A549 (cell line): ENCODE results near the gene ARHGEF7. TPM values are rescaled to one million over a fixed set of nuclear protein-coding genes. Genes with fewer than 3 reads are reported as not detected.

Experiments
- ATAC-seq, 2 experiments: fragments of 200-7000 bp in 1 of 2; fragments of >200 bp in 1 of 2; cut with Nextera tagmentation in 1 of 2; cut with Tn5 transposase in 1 of 2; 3 replicates each; pipeline versions ENCODE4 v1.8.0 to v1.9.1; 2018 to 2020; ENCODE audit warnings: mild to moderate bottlenecking in 1 of 2, moderate library complexity in 1 of 2
- CTCF ChIA-PET: fragments of 300-600 bp; sonication (Branson Sonifier 250); formaldehyde crosslinking; extraction: SDS; loops from one replicate; lab custom pipeline; 2021; ENCODE audit warnings: antibody characterized with exemption, inconsistent platforms; lab: Yijun Ruan, JAX
- POLR2A ChIA-PET: fragments of 350-600 bp; formaldehyde crosslinking; extraction: SDS; loops from one replicate; lab custom pipeline; 2021; ENCODE audit warnings: antibody characterized with exemption, inconsistent platforms; lab: Yijun Ruan, JAX
- DNase-seq, 2 experiments: peaks; one replicate each; pipeline versions ENCODE4 v3.0.0 to v3.0.0-alpha.2; 2011 to 2016; ENCODE audit warnings: low read depth in 1 of 2, low spot score in 1 of 2
- FAIRE-seq: peaks from 2 replicates; lab custom pipeline; 2011; peaks lifted over from hg19 to GRCh38; lab: Jason Lieb, UNC
- H3K27ac ChIP-seq, 2 experiments: fragments of >200 bp; sonication (Bioruptor Twin); formaldehyde crosslinking; 3 replicates each; pipeline ENCODE4 v1.5.1; 2016 to 2017
- H3K4me1 ChIP-seq: fragments of >200 bp; sonication (Bioruptor Twin); formaldehyde crosslinking; 3 replicates; pipeline ENCODE4 v1.6.1; 2016
- H3K4me2 ChIP-seq: fragments of >200 bp; sonication (Bioruptor Twin); formaldehyde crosslinking; 3 replicates; pipeline ENCODE4 v1.6.1; 2016
- H3K4me3 ChIP-seq: fragments of >200 bp; sonication (Bioruptor Twin); formaldehyde crosslinking; 3 replicates; pipeline ENCODE4 v1.5.1; 2016
- H3K9me3 ChIP-seq: fragments of >200 bp; sonication (Bioruptor Twin); formaldehyde crosslinking; 3 replicates; pipeline ENCODE4 v1.6.1; 2016
- ATOH8 ChIP-seq: fragments of 250-450 bp; sonication (Bioruptor Pico); IDR thresholded peaks from 2 replicates; pipeline ENCODE4 v1.5.0; 2020; ENCODE audit warnings: low read depth, mild to moderate bottlenecking, moderate library complexity
- EHMT2 ChIP-seq: fragments of 200-600 bp; sonication (generic); IDR thresholded peaks from 2 replicates; pipeline ENCODE4 v1.6.1; 2016; ENCODE audit warnings: antibody characterized with exemption, low read depth, mild to moderate bottlenecking, moderate library complexity
- ELK1 ChIP-seq: fragments of 150-350 bp; IDR thresholded peaks from 2 replicates; pipeline ENCODE4 v1.6.1; 2014; ENCODE audit warnings: low read depth, mild to moderate bottlenecking, low read length
- FOXS1 ChIP-seq: fragments of 250-450 bp; sonication (Bioruptor Pico); IDR thresholded peaks from 2 replicates; pipeline ENCODE4 v1.5.0; 2020; ENCODE audit warnings: mild to moderate bottlenecking, moderate library complexity
- HDAC2 ChIP-seq: fragments of 200-600 bp; sonication (generic); IDR thresholded peaks from 2 replicates; pipeline ENCODE4 v1.6.1; 2016
- HOXA7 ChIP-seq: fragments of 250-450 bp; sonication (Bioruptor Pico); IDR thresholded peaks from 2 replicates; pipeline ENCODE4 v1.5.0; 2020; ENCODE audit warnings: mild to moderate bottlenecking, moderate library complexity
- HOXB13 ChIP-seq: fragments of 250-450 bp; sonication (Bioruptor Pico); IDR thresholded peaks from 2 replicates; pipeline ENCODE4 v1.5.0; 2020; ENCODE audit warnings: low read depth, mild to moderate bottlenecking, moderate library complexity
- KDM5A ChIP-seq: fragments of 200-600 bp; sonication (generic); IDR thresholded peaks from 2 replicates; pipeline ENCODE4 v1.6.1; 2016; ENCODE audit warnings: antibody characterized with exemption, mild to moderate bottlenecking
- MAZ ChIP-seq: fragments of 150-350 bp; IDR thresholded peaks from 2 replicates; pipeline ENCODE4 v1.6.1; 2014; ENCODE audit warnings: antibody characterized with exemption, low read depth, low read length, borderline replicate concordance
- MYC ChIP-seq: IDR thresholded peaks from 2 replicates; pipeline ENCODE4 v1.6.1; 2012; ENCODE audit warnings: mild to moderate bottlenecking, inconsistent platforms, low read length, improper control_type of control experiment, borderline replicate concordance
- NPAS2 ChIP-seq: fragments of 250-450 bp; sonication (Bioruptor Pico); IDR thresholded peaks from 2 replicates; pipeline ENCODE4 v1.8.0; 2022; ENCODE audit warnings: mild to moderate bottlenecking, moderate library complexity, borderline replicate concordance
- PBX3 ChIP-seq: IDR thresholded peaks from 2 replicates; pipeline ENCODE4 v1.6.1; 2012
- POLR2AphosphoS2 ChIP-seq: conservative IDR thresholded peaks from 2 replicates; pipeline ENCODE4 v1.6.1; 2012; ENCODE audit warnings: low read length, improper control_type of control experiment, inconsistent platforms
- RCOR1 ChIP-seq: fragments of 150-350 bp; IDR thresholded peaks from 2 replicates; pipeline ENCODE4 v1.6.1; 2014; ENCODE audit warnings: antibody characterized with exemption, low read length, low read depth
- RFX5 ChIP-seq: fragments of 450-650 bp; IDR thresholded peaks from 2 replicates; pipeline ENCODE4 v1.7.1; 2014; ENCODE audit warnings: antibody characterized with exemption, mild to moderate bottlenecking, moderate library complexity
- TP53 ChIP-seq: fragments of 250-450 bp; sonication (Bioruptor Pico); IDR thresholded peaks from 2 replicates; pipeline ENCODE4 v1.5.0; 2021; ENCODE audit warnings: mild to moderate bottlenecking, moderate library complexity
- USF2 ChIP-seq: fragments of 450-650 bp; IDR thresholded peaks from 2 replicates; pipeline ENCODE4 v1.6.1; 2014; ENCODE audit warnings: antibody characterized with exemption
- ZNF302 ChIP-seq: fragments of 250-450 bp; sonication (Bioruptor Pico); IDR thresholded peaks from 2 replicates; pipeline ENCODE4 v1.9.0; 2021; ENCODE audit warnings: inconsistent platforms, mild to moderate bottlenecking, moderate library complexity
- WGBS: methylation state at CpG from one replicate; pipeline ENCODE4 v1.1.6; 2017; ENCODE audit errors: missing lambda C conversion rate; 5-methylcytosine and 5-hydroxymethylcytosine counted together
- polyA plus RNA-seq, 4 experiments: library from polyadenylated mRNA; depleted of rRNA in 3 of 4; stranded (reverse); fragments of >200 nt; fragmentation: RNase III in 1 of 4; extraction: RNeasy Plus Mini Kit Qiagen cat#74134 plus additional on column Dnase treatment in 1 of 4; gene quantifications; 2 replicates in 3 of 4; 3 replicates in 1 of 4; pipeline ENCODE4 v1.2.3, GENCODE V29; 2011 to 2017

Gene ARHGEF7
- polyA plus RNA-seq, 2 of the 4 experiments (the other 2 are of a cell fraction), result 21.1 to 23.1 TPM

GRCh38 chr13:111121506-111121905 is 6.4 kb downstream of the ARHGEF7 start (continued):
- TF ChIP-seq ELK1, result no peak
- no peak for TF ChIP-seq ATOH8 (CRISPR knock-in tag)
- no peak for TF ChIP-seq POLR2AphosphoS2
- no peak for TF ChIP-seq FOXS1 (CRISPR knock-in tag)
- TF ChIP-seq EHMT2, result no peak

GRCh38 chr13:111122056-111122455 is 6.9 kb downstream of the ARHGEF7 start:
- DNase-seq (no peak), FAIRE-seq (no peak), ATAC-seq (no peak)
- H3K27ac ChIP-seq, result no peak overlapping the region
- no peaks in the 10 kb centered on the region for H3K4me1 ChIP-seq
- ChIA-PET CTCF (no interaction called here), POLR2A (no interaction called here)
- TF ChIP-seq TP53 (CRISPR knock-in tag), result no peak
- TF ChIP-seq HOXB13 (CRISPR knock-in tag), result no peak
- no peak for TF ChIP-seq RFX5
- no peak for TF ChIP-seq ZNF302 (CRISPR knock-in tag)
- TF ChIP-seq PBX3, result no peak
- H3K4me3 ChIP-seq, result no peak overlapping the region
- H3K4me2 ChIP-seq, result no peak overlapping the region
- no peaks in the 10 kb centered on the region for H3K9me3 ChIP-seq
- 46% methylated on average over 9 of the region's 12 CpGs for WGBS

- no peaks in the 10 kb centered on the region for H3K4me1 ChIP-seq
- DNase-seq (no peak), ATAC-seq (no peak), FAIRE-seq (no peak)
- no peak overlapping the region for H3K27ac ChIP-seq
- H3K9me3 ChIP-seq, result no peaks in the 10 kb centered on the region
- no peak overlapping the region for H3K4me2 ChIP-seq
- H3K4me3 ChIP-seq, result no peak overlapping the region
- ChIA-PET CTCF (no interaction called here), POLR2A (no interaction called here)
- WGBS, result 63% methylated on average over 9 of the region's 9 CpGs
- no peak for TF ChIP-seq KDM5A
- no peak for TF ChIP-seq MAZ
- TF ChIP-seq ELK1, result no peak
- TF ChIP-seq NPAS2 (CRISPR knock-in tag), result no peak
- TF ChIP-seq ATOH8 (CRISPR knock-in tag), result no peak
- TF ChIP-seq RCOR1, result no peak
- TF ChIP-seq HOXA7 (CRISPR knock-in tag), result no peak
- no peak for TF ChIP-seq USF2
- TF ChIP-seq MYC, result no peak
- TF ChIP-seq TP53 (CRISPR knock-in tag), result no peak
- TF ChIP-seq HDAC2, result no peak
Observed at GRCh38 chr13:111122631-111123030, 7.5 kb downstream of the ARHGEF7 start.
